ENCODE data around the gene SLC25A25. TPM values are rescaled to one million over a fixed set of nuclear protein-coding genes. Genes with fewer than 3 reads are reported as not detected.

Gene SLC25A25
- total RNA-seq, 1 donor from 2014 or later = 27.9 TPM

DNA sequence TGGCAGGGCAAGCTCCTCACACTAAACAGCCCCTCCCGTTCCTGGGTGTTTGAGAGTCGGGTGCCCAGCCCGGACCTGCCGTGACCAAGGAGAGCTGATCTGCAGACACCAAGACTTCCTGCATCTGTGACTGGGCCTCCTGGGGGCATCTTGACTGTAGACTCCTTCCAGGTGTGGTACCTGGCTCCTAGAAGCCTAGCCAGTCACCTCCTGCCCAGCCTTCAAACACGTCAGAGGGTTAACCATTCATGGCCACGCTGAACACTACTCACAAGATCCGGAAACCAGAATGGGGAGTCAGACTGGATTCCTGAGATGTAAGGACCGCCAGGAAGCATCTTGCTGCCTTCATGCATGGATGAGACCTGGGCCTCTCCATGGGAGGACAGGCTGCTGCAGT is 77.5 kb downstream of the SLC25A25 start:
- DNase-seq = no peak

DNA sequence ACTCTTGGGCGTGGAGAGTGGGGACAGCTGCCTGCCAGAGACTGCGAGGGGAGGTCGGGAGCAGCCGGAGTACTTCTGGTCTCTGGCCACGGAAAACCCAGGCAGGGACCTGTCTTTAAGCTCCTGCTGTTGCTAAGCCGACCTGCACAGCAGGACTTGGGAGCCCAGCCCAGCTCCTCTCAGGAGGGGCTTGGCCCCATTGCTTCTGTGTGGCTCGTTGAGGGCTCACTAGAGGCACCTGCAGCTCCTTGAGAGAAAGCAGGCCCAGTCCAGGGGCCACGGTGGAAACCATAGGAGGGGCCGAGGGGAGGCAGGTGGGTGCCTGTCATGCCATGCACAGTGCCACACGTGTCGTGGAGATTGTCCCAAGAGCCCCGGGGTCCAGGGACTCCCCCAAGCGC is 77.9 kb downstream of the SLC25A25 start:
- DNase-seq = no peak

DNA sequence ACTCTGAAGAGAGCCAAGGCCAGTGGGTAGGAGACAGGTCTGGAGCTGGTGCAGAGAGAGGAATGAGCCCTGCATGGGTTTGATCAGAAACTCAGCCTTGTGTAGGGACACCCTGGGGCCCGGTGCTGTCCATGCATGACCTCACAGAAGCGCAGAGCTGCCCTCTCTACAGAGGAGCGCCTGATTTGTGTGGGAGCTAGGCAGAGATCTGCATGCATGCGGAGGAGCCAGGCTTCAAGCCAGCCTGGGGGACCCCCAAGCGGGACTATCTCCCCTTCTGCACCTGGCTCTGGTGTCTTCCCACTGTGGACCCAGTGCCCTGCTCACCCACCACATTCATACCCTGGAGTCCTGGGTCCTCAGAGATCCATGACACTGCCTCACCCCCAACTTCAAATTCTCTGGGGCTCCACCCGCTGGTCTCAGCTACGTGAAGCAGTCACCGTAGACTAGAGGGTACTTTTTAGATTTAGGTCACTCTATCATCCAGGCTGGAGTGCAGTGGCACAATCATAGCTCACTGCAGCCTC is 78.6 kb downstream of the SLC25A25 start:
- no peak for DNase-seq

DNA sequence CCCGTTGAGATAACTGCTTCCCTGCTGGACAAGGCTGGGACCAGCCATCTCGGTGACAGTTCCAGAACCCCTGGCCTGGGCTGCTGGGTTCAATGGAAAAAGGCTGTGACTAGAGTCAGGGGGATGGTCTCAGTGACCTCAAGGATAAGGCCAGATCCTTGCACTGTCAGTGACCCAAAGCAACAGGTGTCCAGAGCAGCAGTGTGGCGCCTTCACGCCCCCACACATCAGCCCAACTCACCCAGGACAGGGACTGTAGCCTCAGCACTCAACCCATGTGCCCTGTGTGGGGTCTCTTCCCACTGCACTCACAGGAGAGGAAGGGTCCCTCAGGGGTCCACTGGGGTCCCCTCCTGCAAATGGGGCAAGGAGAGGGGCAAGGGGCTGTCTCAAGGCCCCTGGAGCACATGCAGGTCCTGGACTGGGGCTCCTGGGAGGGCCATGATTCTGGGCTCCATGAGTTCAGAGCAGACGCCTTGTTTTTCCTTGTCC is 80.5 kb downstream of the SLC25A25 start:
- DNase-seq = no peak

DNA sequence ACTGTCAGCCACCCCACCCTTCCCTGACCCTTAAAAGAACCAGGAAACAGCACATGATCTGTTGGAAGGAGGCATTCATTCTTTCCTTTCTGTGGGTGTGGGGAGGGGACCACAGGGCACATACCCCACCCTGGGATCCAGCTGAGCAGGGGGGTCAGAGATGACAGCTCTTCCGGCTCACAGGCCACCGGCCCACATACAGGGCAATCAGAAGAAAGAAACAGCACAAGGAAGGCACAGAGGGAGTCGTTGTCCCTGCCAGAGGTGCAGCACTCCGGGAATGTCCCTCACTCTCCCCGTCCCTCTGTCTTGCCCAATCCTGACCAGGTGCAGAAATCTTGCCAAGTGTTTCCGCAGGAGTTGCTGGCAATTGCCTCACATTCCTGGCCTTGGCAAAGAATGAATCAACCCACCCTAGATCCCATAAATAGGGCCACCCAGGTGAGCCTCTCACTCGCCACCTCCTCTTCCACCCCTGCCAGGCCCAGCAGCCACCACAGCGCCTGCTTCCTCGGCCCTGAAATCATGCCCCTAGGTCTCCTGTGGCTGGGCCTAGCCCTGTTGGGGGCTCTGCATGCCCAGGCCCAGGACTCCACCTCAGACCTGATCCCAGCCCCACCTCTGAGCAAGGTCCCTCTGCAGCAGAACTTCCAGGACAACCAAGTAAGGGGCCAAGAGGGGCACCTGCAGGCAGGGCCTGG is 81.1 kb downstream of the SLC25A25 start, which contains the start of gene LCN2:
Gene LCN2, plus strand, starts transcription at position 453 of the 701 bp plus-strand sequence. Its CDS starts 73 bp downstream, at position 526.
- no peak for DNase-seq

DNA sequence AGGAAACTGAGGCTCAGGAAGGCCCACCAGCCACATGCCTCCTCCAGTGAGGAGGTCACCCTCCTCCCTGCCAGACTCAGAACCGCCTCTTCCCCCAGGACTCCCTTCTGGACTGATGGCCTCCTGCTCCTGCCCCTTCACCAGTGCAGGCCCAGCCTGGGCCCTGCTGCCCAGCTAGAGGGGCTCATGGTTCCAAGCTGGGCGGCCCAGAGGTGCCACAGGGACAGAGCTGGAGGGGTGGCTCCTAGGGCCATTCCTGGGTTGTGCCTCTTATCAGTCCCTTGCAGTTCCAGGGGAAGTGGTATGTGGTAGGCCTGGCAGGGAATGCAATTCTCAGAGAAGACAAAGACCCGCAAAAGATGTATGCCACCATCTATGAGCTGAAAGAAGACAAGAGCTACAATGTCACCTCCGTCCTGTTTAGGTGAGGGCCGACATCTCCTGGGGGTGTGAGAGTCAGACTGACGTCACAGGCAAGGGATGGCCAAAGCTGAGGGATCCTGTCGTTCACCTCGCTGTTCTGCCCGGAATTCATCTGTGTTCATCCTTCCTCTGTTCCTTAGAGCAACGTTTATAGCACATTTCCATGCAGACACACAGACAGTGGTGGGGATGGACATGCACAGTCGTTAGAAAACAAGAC is 82.0 kb downstream of the SLC25A25 start:
- DNase-seq = no peak

DNA sequence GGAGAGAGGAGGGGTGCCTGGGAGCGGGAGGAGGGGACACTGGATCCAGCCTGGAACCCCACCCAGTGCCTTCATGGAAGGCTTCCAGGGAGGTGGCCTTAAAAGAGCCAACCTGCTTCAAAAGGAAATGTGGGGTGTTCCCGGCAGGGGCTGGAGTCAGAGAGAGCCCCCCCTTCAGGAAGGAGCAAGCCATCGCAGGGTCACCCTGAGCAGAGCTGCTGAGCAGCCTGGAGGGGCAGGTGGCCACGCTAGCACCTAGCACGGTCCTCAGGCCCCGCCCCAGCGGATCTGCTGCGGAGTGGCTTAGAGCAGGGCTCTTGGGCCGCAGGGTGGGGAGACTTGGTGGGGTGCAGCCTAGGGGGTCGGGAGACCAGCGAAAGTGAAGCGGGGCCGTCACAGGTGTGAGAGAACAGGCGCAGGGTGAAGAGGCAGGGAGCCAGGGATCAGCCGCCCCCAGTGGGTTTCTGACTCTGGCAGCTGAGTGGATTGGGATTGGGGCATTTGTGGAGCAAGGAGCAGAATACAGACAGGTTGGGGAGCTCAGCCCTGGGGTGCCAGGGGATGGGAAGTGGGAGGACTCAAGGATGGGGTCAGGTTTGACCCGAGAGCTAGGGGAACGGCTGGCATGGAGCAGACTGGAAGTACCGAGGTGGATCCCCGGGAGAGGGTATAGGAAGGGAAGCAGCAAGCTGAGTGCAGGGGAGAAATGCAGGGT is 82.7 kb downstream of the SLC25A25 start:
- DNase-seq = no peak

DNA sequence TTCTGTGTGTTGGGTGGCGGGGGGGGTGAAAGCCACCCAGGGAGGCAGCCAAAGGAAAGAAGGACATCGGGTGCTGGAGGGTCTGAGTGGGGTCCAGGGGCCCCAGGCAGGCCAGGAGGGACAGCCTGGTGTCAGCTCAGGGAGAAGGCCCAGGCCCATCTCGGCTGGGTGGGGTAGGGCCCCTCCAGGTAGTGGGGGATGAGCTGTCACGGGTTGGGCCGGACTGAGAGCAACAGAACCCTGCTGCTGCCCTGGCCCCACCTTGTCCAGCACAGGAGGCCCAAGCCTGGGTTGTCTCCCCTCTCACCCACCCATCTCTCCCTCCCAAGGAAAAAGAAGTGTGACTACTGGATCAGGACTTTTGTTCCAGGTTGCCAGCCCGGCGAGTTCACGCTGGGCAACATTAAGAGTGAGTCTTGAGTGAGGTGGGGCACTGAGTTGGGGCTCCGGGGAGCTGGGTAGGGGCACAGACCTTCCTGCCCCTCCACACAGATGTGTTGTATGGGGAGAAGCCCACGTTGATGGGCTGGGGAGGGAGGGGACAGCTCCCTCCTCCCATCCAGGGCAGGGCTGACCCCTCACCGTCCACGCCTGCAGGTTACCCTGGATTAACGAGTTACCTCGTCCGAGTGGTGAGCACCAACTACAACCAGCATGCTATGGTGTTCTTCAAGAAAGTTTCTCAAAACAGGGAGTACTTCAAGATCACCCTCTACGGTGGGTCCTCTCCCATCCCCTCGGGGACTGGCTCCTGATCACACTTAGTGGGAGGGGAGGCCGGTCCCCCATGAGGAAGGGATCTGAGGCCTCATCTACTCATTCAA is 83.5 kb downstream of the SLC25A25 start:
- no peak for DNase-seq

DNA sequence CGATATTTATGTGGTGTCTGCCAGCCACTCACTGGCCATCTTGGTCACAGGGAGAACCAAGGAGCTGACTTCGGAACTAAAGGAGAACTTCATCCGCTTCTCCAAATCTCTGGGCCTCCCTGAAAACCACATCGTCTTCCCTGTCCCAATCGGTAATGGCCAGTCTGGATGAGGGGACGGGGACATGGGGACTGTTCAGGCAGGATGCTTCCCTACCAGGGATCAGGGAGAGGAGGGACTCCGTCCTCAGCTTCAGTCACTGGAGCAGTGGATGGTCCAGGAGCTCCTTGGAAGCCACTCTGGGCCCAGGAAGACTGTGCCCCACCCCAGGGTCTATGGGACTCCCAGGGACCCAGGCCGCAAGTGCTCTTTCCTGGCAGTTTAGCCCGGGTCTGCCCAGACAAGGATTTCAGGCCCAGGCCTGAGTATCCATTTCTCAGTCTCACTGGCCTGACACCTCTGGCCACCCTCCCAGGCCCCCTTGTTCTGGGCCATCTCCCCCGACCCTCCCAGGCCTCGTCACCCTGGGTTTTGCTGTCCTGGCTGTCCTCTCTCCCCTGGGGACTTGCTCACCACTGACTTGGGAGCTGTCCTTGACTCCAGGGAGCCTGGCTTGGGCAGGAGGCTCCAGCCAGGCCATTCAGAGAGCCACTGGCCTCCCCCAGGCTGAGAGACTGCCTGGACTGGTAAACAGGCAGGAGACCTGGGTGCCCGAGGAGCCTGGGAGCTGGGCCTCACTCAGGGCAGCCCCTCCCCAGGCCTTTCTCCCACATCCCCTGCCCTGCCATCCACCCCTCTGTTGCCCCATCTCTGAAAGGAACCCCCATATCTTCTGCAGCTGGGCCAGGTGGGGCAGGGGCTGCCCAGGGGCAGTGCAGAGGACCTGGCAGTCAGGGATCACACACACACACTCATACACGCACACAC is 84.4 kb downstream of the SLC25A25 start:
- DNase-seq = no peak

DNA sequence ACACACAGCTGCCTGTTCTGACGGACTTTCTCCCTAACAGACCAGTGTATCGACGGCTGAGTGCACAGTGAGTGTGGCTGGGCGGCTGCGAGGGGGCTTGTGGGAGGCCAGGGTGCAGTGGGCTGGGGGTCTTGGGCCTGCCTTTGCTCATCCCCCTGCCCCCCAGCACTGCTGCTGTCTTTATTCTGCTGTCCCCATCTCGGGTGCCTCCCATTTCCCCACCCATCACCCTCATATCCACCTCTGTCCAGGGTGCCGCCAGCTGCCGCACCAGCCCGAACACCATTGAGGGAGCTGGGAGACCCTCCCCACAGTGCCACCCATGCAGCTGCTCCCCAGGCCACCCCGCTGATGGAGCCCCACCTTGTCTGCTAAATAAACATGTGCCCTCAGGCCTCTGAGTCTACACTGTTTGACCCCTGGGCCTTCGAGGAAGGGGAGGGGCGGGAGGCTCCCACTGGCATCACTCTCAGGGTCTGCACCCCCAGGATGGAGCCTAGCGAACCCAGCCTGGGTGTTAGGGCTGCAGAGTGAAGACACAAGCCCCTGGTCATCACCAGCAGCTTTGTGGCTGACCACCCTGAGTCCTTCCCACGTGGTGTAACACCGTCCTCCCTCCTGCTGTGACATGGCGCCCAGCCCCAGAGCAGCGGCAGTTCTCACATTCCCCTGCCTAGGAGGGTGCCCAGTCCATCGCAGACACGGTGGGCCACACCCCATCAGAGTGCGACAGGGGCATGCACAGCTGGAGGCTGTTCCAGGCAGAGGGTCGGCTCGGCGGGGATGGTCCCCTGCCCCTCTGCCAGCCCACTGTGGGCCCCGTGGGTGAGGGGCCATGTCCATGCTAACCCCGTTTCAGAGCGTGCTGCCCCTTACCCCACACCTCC is 85.3 kb downstream of the SLC25A25 start:
- no peak for DNase-seq

DNA sequence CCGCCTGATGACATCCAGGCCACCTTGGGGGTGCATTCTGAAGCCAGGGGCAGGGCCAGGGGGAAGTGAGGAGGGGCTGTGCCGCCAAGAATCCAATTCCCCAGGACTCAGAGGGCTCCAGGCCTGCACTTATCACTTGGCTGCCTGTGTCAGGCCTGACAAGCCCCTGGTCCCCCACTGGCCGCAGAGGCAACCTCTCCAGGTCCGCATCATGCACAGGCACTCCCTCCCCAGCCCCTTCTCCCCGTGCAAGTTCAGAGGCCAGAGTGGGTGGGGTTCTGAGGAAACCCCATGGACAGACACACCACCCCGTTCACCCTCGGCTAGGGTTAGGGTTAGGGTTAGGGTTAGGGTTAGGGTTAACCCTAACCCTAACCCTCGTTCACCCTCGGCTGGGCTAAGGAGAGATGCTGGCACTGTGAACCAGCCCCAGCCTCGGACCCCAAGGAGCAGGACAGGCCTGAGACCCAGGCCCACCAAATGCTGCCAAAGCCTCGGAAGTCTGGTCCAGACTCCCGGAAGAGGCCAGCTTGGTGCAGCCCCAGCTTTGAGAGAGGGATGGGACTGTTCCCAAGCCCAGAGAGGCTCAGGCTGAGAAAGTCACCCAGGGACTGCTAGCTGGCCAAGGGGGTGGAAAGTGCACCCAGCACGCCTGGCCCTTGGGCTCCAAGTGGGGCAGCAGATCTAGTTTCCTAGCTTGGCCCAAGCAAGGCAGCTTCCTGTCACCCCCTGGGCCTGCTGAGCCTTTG is 86.1 kb downstream of the SLC25A25 start:
- no peak for DNase-seq

DNA sequence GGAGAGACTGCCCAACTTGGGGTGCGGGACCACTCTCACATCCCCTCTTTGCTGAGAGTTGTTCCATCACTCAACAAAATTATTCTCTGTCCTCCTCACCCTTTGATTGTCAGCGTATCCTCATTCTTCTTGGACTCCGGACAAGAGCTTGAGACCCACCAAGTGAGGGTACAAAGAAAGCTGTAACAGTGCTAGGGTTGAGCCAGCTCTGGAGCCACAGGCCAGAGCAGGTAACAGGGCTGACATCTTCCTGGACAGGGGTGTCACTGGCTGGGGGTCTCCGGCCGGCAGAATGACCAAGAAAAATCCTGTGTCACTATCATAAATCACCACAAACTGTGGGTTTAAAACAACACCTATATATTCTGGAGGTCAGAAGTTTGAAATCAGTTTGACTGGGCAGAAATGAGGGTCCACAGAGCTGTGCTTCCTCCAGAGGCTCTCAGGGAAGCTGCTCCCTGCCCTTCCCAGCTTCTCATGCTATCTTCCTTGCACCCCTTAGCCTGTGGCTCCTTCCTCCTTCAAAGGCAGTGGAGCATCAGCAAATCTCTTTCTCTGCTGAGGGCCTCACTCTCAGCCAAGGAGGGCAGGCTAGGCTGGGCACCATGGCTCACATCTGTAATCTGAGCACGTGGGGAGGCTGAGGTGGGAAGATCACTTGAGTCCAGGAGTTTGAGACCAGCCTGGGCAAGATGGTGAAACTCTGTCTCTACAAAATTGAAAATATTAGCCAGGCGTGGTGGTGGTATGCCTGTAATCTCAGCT is 87.9 kb downstream of the SLC25A25 start:
- no peak for DNase-seq

Other genes with a start within 250 kb of the SLC25A25 start
- 9.1 TPM for gene ENG, start 213.6 kb upstream of the SLC25A25 start, total RNA-seq
- 47.1 TPM for gene AK1, start 190.6 kb upstream of the SLC25A25 start, total RNA-seq
- 19.5 TPM for gene ST6GALNAC6, start 168.6 kb upstream of the SLC25A25 start, total RNA-seq
- gene ST6GALNAC4, start 151.2 kb upstream of the SLC25A25 start, total RNA-seq = 8.9 TPM
- 1.2 TPM for gene PIP5KL1, start 137.5 kb upstream of the SLC25A25 start, total RNA-seq
- 11.2 TPM for gene DPM2, start 130.4 kb upstream of the SLC25A25 start, total RNA-seq
- gene EEIG1, start 87.2 kb upstream of the SLC25A25 start, total RNA-seq = 14.0 TPM
- 4.7 TPM for gene NAIF1, start 912 bp upstream of the SLC25A25 start, total RNA-seq
- gene PTGES2, start 59.5 kb downstream of the SLC25A25 start, total RNA-seq = 25.8 TPM
- gene LCN2, start 81.2 kb downstream of the SLC25A25 start, total RNA-seq = 14.6 TPM
- 18.4 TPM for gene BBLN, start 92.0 kb downstream of the SLC25A25 start, total RNA-seq
- gene CIZ1, start 123.3 kb downstream of the SLC25A25 start, total RNA-seq = 24.4 TPM
- 58.4 TPM for gene DNM1, start 135.1 kb downstream of the SLC25A25 start, total RNA-seq
- 131 TPM for gene GOLGA2, start 207.8 kb downstream of the SLC25A25 start, total RNA-seq
- gene SWI5, start 208.0 kb downstream of the SLC25A25 start, total RNA-seq = 13.9 TPM

All from skin of body (tissue), 2 donors.